22Rv1 (cell line): ENCODE results near the gene CNTN5.

Experiments
- ZFX ChIP-seq: fragments of 450-650 bp; IDR thresholded peaks from 2 replicates; pipeline ENCODE4 v1.6.1; 2017; ENCODE audit warnings: antibody characterized with exemption, borderline replicate concordance
- TF ChIP-seq, protein P1 (sequence below): fragments of 450-650 bp; IDR thresholded peaks from 2 replicates; pipeline ENCODE4 v1.5.1; 2017; ENCODE audit warnings: mild to moderate bottlenecking

DNA sequence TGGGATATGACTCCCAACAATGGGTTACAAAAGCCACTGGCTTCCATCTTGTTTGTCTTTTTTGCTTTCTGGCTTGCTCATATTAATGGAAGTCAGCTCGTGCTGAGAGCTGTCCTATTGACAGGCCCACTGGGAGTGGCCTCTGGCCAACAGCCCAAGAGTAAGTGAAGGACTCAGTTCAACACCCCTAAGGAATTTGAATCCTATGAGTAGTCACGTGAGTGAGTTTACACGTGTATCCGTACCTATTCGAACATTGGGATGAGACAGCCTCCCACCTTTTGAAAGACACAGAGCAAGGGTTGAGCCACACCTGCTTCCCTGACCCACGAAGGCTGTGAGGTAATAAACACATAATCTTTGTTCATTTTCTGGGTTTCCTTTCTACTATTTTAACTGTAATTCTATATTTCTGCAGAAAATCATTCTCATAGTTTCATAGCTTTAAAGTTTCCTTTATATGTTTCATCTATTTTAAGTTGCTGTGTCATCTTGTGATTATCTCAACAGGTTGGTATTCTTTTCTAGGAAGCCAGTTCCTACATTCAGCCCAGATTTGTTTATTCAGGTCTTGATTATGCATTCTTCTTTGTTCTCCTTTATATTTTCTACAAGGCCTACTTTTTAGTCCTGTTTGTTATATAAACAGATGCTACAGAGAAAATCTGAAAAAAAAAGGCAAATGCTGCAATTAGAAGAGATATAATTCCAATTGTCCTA, 802.3 kb downstream of the CNTN5 start:
- TF ChIP-seq, protein P1, sequence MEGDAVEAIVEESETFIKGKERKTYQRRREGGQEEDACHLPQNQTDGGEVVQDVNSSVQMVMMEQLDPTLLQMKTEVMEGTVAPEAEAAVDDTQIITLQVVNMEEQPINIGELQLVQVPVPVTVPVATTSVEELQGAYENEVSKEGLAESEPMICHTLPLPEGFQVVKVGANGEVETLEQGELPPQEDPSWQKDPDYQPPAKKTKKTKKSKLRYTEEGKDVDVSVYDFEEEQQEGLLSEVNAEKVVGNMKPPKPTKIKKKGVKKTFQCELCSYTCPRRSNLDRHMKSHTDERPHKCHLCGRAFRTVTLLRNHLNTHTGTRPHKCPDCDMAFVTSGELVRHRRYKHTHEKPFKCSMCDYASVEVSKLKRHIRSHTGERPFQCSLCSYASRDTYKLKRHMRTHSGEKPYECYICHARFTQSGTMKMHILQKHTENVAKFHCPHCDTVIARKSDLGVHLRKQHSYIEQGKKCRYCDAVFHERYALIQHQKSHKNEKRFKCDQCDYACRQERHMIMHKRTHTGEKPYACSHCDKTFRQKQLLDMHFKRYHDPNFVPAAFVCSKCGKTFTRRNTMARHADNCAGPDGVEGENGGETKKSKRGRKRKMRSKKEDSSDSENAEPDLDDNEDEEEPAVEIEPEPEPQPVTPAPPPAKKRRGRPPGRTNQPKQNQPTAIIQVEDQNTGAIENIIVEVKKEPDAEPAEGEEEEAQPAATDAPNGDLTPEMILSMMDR, result no peak
- no peak for TF ChIP-seq ZFX
